Uterus (tissue), 2 donors: ENCODE data around the gene IDH2.

ENCODE experiments used
- POLR2A ChIP-seq, 2 donors: fragments of 450-650 bp; IDR thresholded peaks; one replicate each; pipeline ENCODE4 v1.6.1; 2016; ENCODE audit warnings: antibody characterized with exemption in 2 of 2, mild to moderate bottlenecking in 1 of 2, moderate library complexity in 1 of 2
- TF ChIP-seq, protein P1 (sequence below), 4 experiments: fragments of 200-600 bp in 2 of 4; fragments of 450-650 bp in 2 of 4; sonication (generic) in 2 of 4; IDR thresholded peaks; one replicate each; pipeline ENCODE4 v1.5.1; 2016 to 2019; ENCODE audit warnings: antibody characterized with exemption in 4 of 4, mild to moderate bottlenecking in 2 of 4, moderate library complexity in 1 of 4

DNA sequence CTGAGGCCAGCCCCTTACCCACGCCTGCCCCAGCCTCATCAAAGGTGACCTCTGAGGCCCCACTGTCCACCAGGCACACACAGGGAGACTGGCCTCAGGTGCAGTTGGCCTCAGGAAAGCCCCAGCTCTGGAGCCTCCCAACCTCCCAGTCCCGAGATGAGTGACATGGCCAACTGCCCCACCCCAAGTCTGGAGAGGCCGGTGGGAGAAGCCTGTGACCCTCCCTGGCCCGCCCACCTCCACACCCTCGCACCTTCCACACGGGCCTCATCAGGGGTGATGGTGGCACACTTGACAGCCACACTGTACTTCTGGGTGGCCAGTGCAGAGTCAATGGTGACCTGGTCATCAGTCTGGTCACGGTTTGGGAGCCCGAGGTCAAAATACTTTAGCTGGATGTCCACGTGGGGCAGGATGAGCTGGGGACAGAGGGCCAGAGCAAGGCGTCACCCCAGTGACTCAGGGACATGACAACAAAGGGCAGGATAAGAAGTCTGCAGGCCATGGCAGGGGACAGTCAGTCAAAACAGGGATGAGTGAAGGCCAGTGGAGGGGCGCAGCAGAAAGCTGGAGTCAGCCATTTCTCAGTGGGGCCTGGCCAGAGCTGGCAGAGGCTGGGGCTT is 11.9 kb downstream of the IDH2 start:
- TF ChIP-seq, protein P1, sequence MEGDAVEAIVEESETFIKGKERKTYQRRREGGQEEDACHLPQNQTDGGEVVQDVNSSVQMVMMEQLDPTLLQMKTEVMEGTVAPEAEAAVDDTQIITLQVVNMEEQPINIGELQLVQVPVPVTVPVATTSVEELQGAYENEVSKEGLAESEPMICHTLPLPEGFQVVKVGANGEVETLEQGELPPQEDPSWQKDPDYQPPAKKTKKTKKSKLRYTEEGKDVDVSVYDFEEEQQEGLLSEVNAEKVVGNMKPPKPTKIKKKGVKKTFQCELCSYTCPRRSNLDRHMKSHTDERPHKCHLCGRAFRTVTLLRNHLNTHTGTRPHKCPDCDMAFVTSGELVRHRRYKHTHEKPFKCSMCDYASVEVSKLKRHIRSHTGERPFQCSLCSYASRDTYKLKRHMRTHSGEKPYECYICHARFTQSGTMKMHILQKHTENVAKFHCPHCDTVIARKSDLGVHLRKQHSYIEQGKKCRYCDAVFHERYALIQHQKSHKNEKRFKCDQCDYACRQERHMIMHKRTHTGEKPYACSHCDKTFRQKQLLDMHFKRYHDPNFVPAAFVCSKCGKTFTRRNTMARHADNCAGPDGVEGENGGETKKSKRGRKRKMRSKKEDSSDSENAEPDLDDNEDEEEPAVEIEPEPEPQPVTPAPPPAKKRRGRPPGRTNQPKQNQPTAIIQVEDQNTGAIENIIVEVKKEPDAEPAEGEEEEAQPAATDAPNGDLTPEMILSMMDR (IDR thresholded peaks at IDR 0.05) = no peak
- no peak for TF ChIP-seq POLR2A (IDR thresholded peaks at IDR 0.05)
